Loucy (cell line): Measurements from ENCODE around the gene TEKT1.
A peak's percentile ranks its signal among the peaks of the same experiment; 100 is the strongest.

Experiments used
- H2AFZ ChIP-seq: fragments of 200-600 bp; sonication (generic); 2 replicates; pipeline ENCODE4 v1.6.0; 2016; ENCODE audit warnings: antibody characterized with exemption, mild to moderate bottlenecking, low read length, moderate library complexity
- H3F3A ChIP-seq: fragments of 200-600 bp; 2 replicates; pipeline ENCODE4 v1.6.0; 2016; ENCODE audit warnings: antibody characterized with exemption, low read depth, mild to moderate bottlenecking
- H3K27me3 ChIP-seq: fragments of 200-600 bp; sonication (generic); 2 replicates; pipeline ENCODE4 v1.6.1; 2014; ENCODE audit warnings: low read length, mild to moderate bottlenecking; ENCODE audit not compliant: insufficient read depth, poor library complexity, severe bottlenecking
- H3K36me3 ChIP-seq: fragments of 200-600 bp; sonication (generic); 2 replicates; pipeline ENCODE4 v1.6.1; 2016; ENCODE audit warnings: low read length; ENCODE audit not compliant: insufficient read depth
- H3K4me1 ChIP-seq: fragments of 200-600 bp; sonication (generic); 2 replicates; pipeline ENCODE4 v1.5.1; 2014; ENCODE audit warnings: low read length, mild to moderate bottlenecking; ENCODE audit not compliant: insufficient read depth, poor library complexity, severe bottlenecking
- H3K4me2 ChIP-seq: fragments of 200-600 bp; sonication (generic); 2 replicates; pipeline ENCODE4 v1.6.0; 2014; ENCODE audit warnings: antibody characterized with exemption, low read length, low read depth, mild to moderate bottlenecking; ENCODE audit not compliant: poor library complexity, severe bottlenecking
- H3K4me3 ChIP-seq: fragments of 200-600 bp; sonication (generic); 2 replicates; pipeline ENCODE4 v1.5.1; 2014; ENCODE audit warnings: low read length, mild to moderate bottlenecking, mixed read lengths; ENCODE audit not compliant: poor library complexity, severe bottlenecking
- H3K79me2 ChIP-seq: fragments of 200-600 bp; sonication (generic); 2 replicates; pipeline ENCODE4 v1.6.1; 2014; ENCODE audit warnings: low read length; ENCODE audit not compliant: insufficient read depth
- H3K9ac ChIP-seq: fragments of 200-600 bp; sonication (generic); 2 replicates; pipeline ENCODE4 v1.6.0; 2014; ENCODE audit warnings: mild to moderate bottlenecking, low read depth, low read length, moderate library complexity; ENCODE audit not compliant: poor library complexity, severe bottlenecking
- H3K9me2 ChIP-seq: fragments of 200-600 bp; sonication (generic); replicated peaks from 2 replicates; pipeline ENCODE4 v1.6.1; 2016; ENCODE audit warnings: low read depth, low read length, mixed read lengths
- H3K9me3 ChIP-seq: fragments of 200-600 bp; sonication (generic); 2 replicates; pipeline ENCODE4 v1.6.1; 2014; ENCODE audit warnings: mild to moderate bottlenecking, antibody characterized with exemption, low read length, low read depth; ENCODE audit not compliant: insufficient read depth
- H4K20me1 ChIP-seq: fragments of 200-600 bp; sonication (generic); 2 replicates; pipeline ENCODE4 v1.6.0; 2014; ENCODE audit warnings: antibody characterized with exemption, low read length, mild to moderate bottlenecking; ENCODE audit not compliant: insufficient read depth, poor library complexity, severe bottlenecking
- CTCF ChIP-seq: fragments of 200-600 bp; sonication (generic); conservative IDR thresholded peaks from 2 replicates; pipeline ENCODE4 v1.5.1; 2014; ENCODE audit warnings: mild to moderate bottlenecking, antibody characterized with exemption, low read length
- EZH2phosphoT487 ChIP-seq: fragments of 200-600 bp; IDR thresholded peaks from 2 replicates; pipeline ENCODE4 v1.6.1; 2018; ENCODE audit warnings: antibody characterized with exemption, mild to moderate bottlenecking, moderate library complexity, borderline replicate concordance

TEKT1 gene

GRCh38 chr17:6757747-6758146, 73.8 kb downstream of the TEKT1 start:
- no peak overlapping the region for H3K4me2 ChIP-seq
- H3K4me1 ChIP-seq: no peaks in the 10 kb centered on the region
- no peaks in the 10 kb centered on the region for H3K79me2 ChIP-seq
- H3K36me3 ChIP-seq: no peaks in the 10 kb centered on the region
- H3K4me3 ChIP-seq: no peak overlapping the region
- no peaks in the 10 kb centered on the region for H3K27me3 ChIP-seq
- H4K20me1 ChIP-seq: no peaks in the 10 kb centered on the region
- TF ChIP-seq EZH2phosphoT487: no peak
- no peak for TF ChIP-seq CTCF
- H2AFZ ChIP-seq: no peak overlapping the region
- H3F3A ChIP-seq: no peaks in the 10 kb centered on the region
- H3K9ac ChIP-seq: no peak overlapping the region
- no peaks in the 10 kb centered on the region for H3K9me3 ChIP-seq
- no peaks in the 10 kb centered on the region for H3K9me2 ChIP-seq

GRCh38 chr17:6756425-6757031, 75.0 kb downstream of the TEKT1 start:
- no peaks in the 10 kb centered on the region for H3K79me2 ChIP-seq
- H3K4me1 ChIP-seq: no peaks in the 10 kb centered on the region

GRCh38 chr17:6755731-6756184, 75.8 kb downstream of the TEKT1 start, which contains the start of gene XAF1:
Gene XAF1, plus strand, starts transcription at chr17:6756046. Its CDS starts 33 bp downstream, at chr17:6756079.
- H3K9me2 ChIP-seq: no peaks in the 10 kb centered on the region
- no peaks in the 10 kb centered on the region for H3K9me3 ChIP-seq
- H3K4me2 ChIP-seq: peak within 1 kb of the TSS; percentile 20
- H4K20me1 ChIP-seq: no peaks in the 10 kb centered on the region
- no peaks in the 10 kb centered on the region for H3K4me1 ChIP-seq
- no peak for TF ChIP-seq EZH2phosphoT487
- no peak for TF ChIP-seq CTCF
- H3K4me3 ChIP-seq: no peak within 1 kb of the TSS
- no peaks in the 10 kb centered on the region for H3F3A ChIP-seq
- H3K79me2 ChIP-seq: no peaks in the 10 kb centered on the region
- H3K27me3 ChIP-seq: no peaks in the 10 kb centered on the region
- peak within 1 kb of the TSS; percentile 55; the same call in 1 of the 2 replicates for H2AFZ ChIP-seq
- no peak within 1 kb of the TSS for H3K9ac ChIP-seq
- H3K36me3 ChIP-seq: no peaks in the 10 kb centered on the region

More at GRCh38 chr17:6756425-6757031, 75.0 kb downstream of the TEKT1 start:
- Histone ChIP-seq H2AFZ (peak overlapping the region; percentile 55; the same call in 1 of the 2 replicates), H3K36me3 (no peaks in the 10 kb centered on the region), H4K20me1 (no peaks in the 10 kb centered on the region), H3K9me3 (no peaks in the 10 kb centered on the region), H3K9ac (no peak overlapping the region), H3K4me3 (no peak overlapping the region), H3F3A (no peaks in the 10 kb centered on the region), H3K27me3 (no peaks in the 10 kb centered on the region), H3K9me2 (no peaks in the 10 kb centered on the region), H3K4me2 (no peak overlapping the region)
- TF ChIP-seq EZH2phosphoT487 (no peak), CTCF (no peak)
